Caco-2 (cell line): ENCODE results near the gene CLDN20. TPM values are rescaled to one million over a fixed set of nuclear protein-coding genes. Genes with fewer than 3 reads are reported as not detected.
A peak's percentile ranks its signal among the peaks of the same experiment; 100 is the strongest.

Experiments used
- BruUV-seq: library from RNA; stranded (reverse); fragments of 400-500 nt; replicated peaks from 2 replicates; lab custom pipeline; 2021; lab: Mats Ljungman, UMichigan
- CTCF ChIA-PET: fragments of 300-600 bp; sonication (Branson Sonifier 250); formaldehyde crosslinking; loops from one replicate; lab custom pipeline; 2022; ENCODE audit warnings: antibody characterized with exemption; lab: Charles Lee
- POLR2A ChIA-PET: fragments of 300-600 bp; sonication (Branson Sonifier 250); formaldehyde crosslinking; loops from one replicate; lab custom pipeline; 2022; ENCODE audit warnings: antibody characterized with exemption; lab: Charles Lee
- DNase-seq, 2 experiments: peaks; one replicate each; pipeline versions ENCODE4 v3.0.0 to v3.0.0-alpha.2; 2020 to 2022
- H3K27me3 ChIP-seq: replicated peaks from 2 replicates; pipeline ENCODE4 v1.6.0; 2011; ENCODE audit warnings: low read length; ENCODE audit not compliant: control insufficient read depth, insufficient read depth
- H3K36me3 ChIP-seq: 2 replicates; pipeline ENCODE4 v1.5.1; 2011; ENCODE audit warnings: low read length; ENCODE audit not compliant: control insufficient read depth, insufficient read depth
- H3K4me1 ChIP-seq: fragments of 250-450 bp; sonication (Bioruptor Pico); 2 replicates; pipeline ENCODE4 v1.5.1; 2020; ENCODE audit warnings: mild to moderate bottlenecking
- H3K4me3 ChIP-seq: 2 replicates; pipeline ENCODE4 v1.5.1; 2011; ENCODE audit warnings: low read depth, mild to moderate bottlenecking, control low read depth, low read length
- H3K9me3 ChIP-seq: fragments of 250-450 bp; sonication (Bioruptor Pico); 2 replicates; pipeline ENCODE4 v1.5.1; 2020; ENCODE audit warnings: mild to moderate bottlenecking, moderate library complexity
- H3K27ac Mint-ChIP-seq: one replicate; pipeline ENCODE4 v1.8.0; 2022; ENCODE audit warnings: mixed read lengths; ENCODE audit not compliant: unreplicated experiment
- H3K27me3 Mint-ChIP-seq: one replicate; pipeline ENCODE4 v1.8.0; 2022; ENCODE audit warnings: mixed read lengths; ENCODE audit not compliant: insufficient read depth, unreplicated experiment
- H3K36me3 Mint-ChIP-seq: one replicate; pipeline ENCODE4 v1.8.0; 2022; ENCODE audit warnings: mild to moderate bottlenecking, mixed read lengths; ENCODE audit not compliant: insufficient read depth, unreplicated experiment
- H3K4me1 Mint-ChIP-seq: one replicate; pipeline ENCODE4 v1.8.0; 2022; ENCODE audit warnings: low read depth, mixed read lengths; ENCODE audit not compliant: unreplicated experiment
- H3K4me3 Mint-ChIP-seq: one replicate; pipeline ENCODE4 v1.8.0; 2022; ENCODE audit warnings: mild to moderate bottlenecking, moderate library complexity, mixed read lengths; ENCODE audit not compliant: unreplicated experiment
- H3K9me3 Mint-ChIP-seq: one replicate; pipeline ENCODE4 v1.8.0; 2022; ENCODE audit warnings: mixed read lengths; ENCODE audit not compliant: unreplicated experiment
- intact Hi-C: fragments of 100-400 bp; cut with micrococcal nuclease; formaldehyde crosslinking; loops from one replicate; pipeline ENCODE4 v1.10.0; 2022; ENCODE audit not compliant: unreplicated experiment
- total RNA-seq: library from RNA; stranded (reverse); gene quantifications from 2 replicates; pipeline ENCODE4 v1.2.3, GENCODE V29; 2022
- TF ChIP-seq, protein P1 (sequence below), 2 experiments: fragments of 200-600 bp in 1 of 2; IDR thresholded peaks; 1 replicate in 1 of 2; 2 replicates in 1 of 2; pipeline versions ENCODE4 v1.5.1 to v1.8.0; 2011 to 2022; ENCODE audit warnings: antibody characterized with exemption in 1 of 2, control low read depth in 1 of 2, inconsistent platforms in 1 of 2, low read depth in 1 of 2, low read length in 1 of 2, mild to moderate bottlenecking in 1 of 2, moderate library complexity in 1 of 2; ENCODE audit not compliant: insufficient read depth in 1 of 2, severe bottlenecking in 1 of 2, unreplicated experiment in 1 of 2

Gene CLDN20
- total RNA-seq, 1 experiment from 2014 or later: not detected

DNA sequence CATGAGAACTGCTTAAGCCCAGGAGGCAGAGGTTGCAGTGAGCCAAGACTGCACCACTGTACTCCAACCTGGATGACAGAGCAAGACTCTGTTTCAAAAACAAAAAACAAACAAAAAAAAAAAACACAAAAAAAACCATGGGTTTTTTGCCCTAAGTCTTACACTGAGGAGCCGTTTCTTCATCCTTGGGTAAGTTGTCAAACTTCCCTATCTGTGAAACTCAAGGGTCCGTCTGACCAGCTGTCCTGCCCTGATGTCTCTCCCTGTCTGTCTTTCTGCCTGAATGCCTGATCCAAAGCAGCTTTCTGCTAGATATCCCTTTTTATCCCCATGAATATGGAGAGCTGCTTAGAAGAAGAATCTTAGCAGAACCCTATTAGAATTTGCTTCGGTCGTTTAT, 41.3 kb upstream of the CLDN20 start:
- Mint-ChIP-seq H3K27ac (peak overlapping the region; percentile 29), H3K4me3 (no peak overlapping the region), H3K27me3 (no peaks in the 10 kb centered on the region), H3K36me3 (no peaks in the 10 kb centered on the region), H3K4me1 (peaks cover 19% of the 10 kb centered on the region), H3K9me3 (no peaks in the 10 kb centered on the region)
- ChIA-PET CTCF (interaction anchor here (1.0 kb wide), 1 partner anchor 45 kb away, joined by 3 read pairs; no protein-coding TSS in a partner anchor), POLR2A (interaction anchor here (1.1 kb wide), 1 partner anchor 37 kb away, joined by 4 read pairs; no protein-coding TSS in a partner anchor)
- no TSS peak for BruUV-seq
- intact Hi-C loops: no loop called here
- no peaks in the 10 kb centered on the region; the same call in none of the 2 replicates for H3K9me3 ChIP-seq
- no peaks in the 10 kb centered on the region for H3K27me3 ChIP-seq
- TF ChIP-seq, protein P1, sequence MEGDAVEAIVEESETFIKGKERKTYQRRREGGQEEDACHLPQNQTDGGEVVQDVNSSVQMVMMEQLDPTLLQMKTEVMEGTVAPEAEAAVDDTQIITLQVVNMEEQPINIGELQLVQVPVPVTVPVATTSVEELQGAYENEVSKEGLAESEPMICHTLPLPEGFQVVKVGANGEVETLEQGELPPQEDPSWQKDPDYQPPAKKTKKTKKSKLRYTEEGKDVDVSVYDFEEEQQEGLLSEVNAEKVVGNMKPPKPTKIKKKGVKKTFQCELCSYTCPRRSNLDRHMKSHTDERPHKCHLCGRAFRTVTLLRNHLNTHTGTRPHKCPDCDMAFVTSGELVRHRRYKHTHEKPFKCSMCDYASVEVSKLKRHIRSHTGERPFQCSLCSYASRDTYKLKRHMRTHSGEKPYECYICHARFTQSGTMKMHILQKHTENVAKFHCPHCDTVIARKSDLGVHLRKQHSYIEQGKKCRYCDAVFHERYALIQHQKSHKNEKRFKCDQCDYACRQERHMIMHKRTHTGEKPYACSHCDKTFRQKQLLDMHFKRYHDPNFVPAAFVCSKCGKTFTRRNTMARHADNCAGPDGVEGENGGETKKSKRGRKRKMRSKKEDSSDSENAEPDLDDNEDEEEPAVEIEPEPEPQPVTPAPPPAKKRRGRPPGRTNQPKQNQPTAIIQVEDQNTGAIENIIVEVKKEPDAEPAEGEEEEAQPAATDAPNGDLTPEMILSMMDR (IDR thresholded peaks at IDR 0.05; ENCODE audit: insufficient read depth in 1 of 2, low read depth in 1 of 2, low read length in 1 of 2, severe bottlenecking in 1 of 2, unreplicated experiment in 1 of 2): no peak
- DNase-seq: no peak
- no peak overlapping the region for H3K4me3 ChIP-seq
- no peaks in the 10 kb centered on the region for H3K36me3 ChIP-seq
- peaks cover 17% of the 10 kb centered on the region for H3K4me1 ChIP-seq

DNA sequence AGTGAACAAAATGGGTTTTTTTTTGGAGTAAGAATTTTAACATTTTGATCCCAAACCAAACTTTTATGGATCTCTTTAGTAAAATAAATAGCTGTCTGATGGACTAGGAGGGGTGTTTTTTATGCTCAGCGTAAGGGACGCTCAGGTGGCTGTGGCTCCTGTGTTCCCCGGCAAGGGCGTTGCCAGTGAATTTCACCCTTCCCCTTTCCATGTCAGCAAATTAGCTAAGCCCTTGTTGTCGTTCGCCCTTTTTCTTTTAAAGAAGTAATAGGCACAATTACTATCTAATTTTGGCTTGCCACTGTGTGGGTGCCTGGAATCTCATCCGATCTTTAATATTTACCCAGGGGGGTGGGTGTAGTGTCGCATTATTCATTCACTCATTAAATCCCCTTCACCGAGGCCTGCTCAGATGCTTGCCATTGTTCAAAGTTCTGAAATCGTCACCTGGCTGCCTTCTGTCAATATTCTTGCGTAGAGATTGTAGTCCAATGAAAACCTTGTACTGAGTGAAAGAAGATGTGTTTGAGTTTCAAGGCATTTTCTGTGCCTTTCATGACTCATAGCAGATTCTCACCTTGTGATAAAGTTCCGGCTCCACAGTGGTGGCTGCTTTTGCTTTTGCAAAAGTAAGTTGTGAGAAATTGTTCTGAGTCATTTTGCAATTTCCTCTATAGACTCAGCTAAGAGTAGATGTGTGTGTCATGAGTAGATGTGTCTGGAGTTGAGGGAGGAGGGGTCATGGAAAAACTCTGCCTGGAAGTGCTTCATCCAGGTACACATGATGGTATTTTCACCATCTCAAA, 40.0 kb upstream of the CLDN20 start:
- TF ChIP-seq, protein P1 (IDR thresholded peaks at IDR 0.05; ENCODE audit: insufficient read depth in 1 of 2, low read depth in 1 of 2, low read length in 1 of 2, severe bottlenecking in 1 of 2, unreplicated experiment in 1 of 2): no peak
- POLR2A ChIA-PET: interaction anchor here (0.7 kb wide), 1 partner anchor 24 kb away, joined by 3 read pairs; no protein-coding TSS in a partner anchor
- Histone ChIP-seq H3K9me3 (no peaks in the 10 kb centered on the region; the same call in none of the 2 replicates), H3K4me1 (peaks cover 17% of the 10 kb centered on the region), H3K4me3 (peak overlapping the region; percentile 29), H3K36me3 (no peaks in the 10 kb centered on the region), H3K27me3 (no peaks in the 10 kb centered on the region)
- intact Hi-C loops: loop anchor here (1.0 kb wide), 3 partner anchors 23 to 39 kb away; no protein-coding TSS in a partner anchor
- peak overlapping the region; percentile 93 for H3K27ac Mint-ChIP-seq
- H3K4me3 Mint-ChIP-seq: peak overlapping the region; percentile 65
- TSS peak; percentile 95 for BruUV-seq
- CTCF ChIA-PET: no interaction called here
- H3K27me3 Mint-ChIP-seq: no peaks in the 10 kb centered on the region
- peaks cover 19% of the 10 kb centered on the region for H3K4me1 Mint-ChIP-seq
- H3K36me3 Mint-ChIP-seq: no peaks in the 10 kb centered on the region
- peak; percentile 58 to 67 for DNase-seq
- H3K9me3 Mint-ChIP-seq: no peaks in the 10 kb centered on the region

DNA sequence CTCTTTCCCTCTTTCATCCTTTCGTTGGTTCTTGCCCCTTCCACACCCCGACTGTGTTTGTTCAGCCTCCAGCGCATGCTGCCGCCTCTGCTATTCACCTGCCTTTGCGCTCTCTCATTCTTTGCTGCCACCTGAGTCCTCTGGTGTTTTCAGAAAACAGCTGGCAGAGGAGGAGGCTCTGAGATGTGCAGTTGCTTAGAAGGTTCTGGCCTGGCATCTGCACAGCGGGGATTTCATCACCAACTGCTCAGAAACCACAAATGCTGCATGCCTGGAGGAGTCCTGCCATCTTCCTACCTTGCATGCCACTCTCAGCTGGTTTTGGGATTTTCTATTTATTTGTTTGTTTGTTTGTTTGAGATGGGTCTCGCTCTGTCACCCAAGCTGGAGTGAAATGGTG, 39.2 kb upstream of the CLDN20 start:
- Mint-ChIP-seq H3K4me1 (peaks cover 19% of the 10 kb centered on the region), H3K4me3 (peak overlapping the region; percentile 65), H3K9me3 (peaks cover 7% of the 10 kb centered on the region), H3K27ac (peak overlapping the region; percentile 93), H3K36me3 (no peaks in the 10 kb centered on the region), H3K27me3 (no peaks in the 10 kb centered on the region)
- no peak for DNase-seq
- no peaks in the 10 kb centered on the region; the same call in none of the 2 replicates for H3K9me3 ChIP-seq
- ChIA-PET CTCF (no interaction called here), POLR2A (interaction anchor here (0.7 kb wide), 1 partner anchor 23 kb away, joined by 3 read pairs; no protein-coding TSS in a partner anchor)
- no peaks in the 10 kb centered on the region for H3K36me3 ChIP-seq
- no peak overlapping the region for H3K4me3 ChIP-seq
- TF ChIP-seq, protein P1 (IDR thresholded peaks at IDR 0.05; ENCODE audit: insufficient read depth in 1 of 2, low read depth in 1 of 2, low read length in 1 of 2, severe bottlenecking in 1 of 2, unreplicated experiment in 1 of 2): no peak
- TSS peak; percentile 94 for BruUV-seq
- H3K4me1 ChIP-seq: peaks cover 17% of the 10 kb centered on the region
- intact Hi-C loops: loop anchor here (1.0 kb wide), 3 partner anchors 23 to 39 kb away; no protein-coding TSS in a partner anchor
- no peaks in the 10 kb centered on the region for H3K27me3 ChIP-seq
